ENCODE results near the gene LSM2. TPM values are rescaled to one million over a fixed set of nuclear protein-coding genes. Genes with fewer than 3 reads are reported as not detected.

The LSM2 gene
- total RNA-seq, 1 donor from 2014 or later = 45.3 TPM

- no peak for DNase-seq (ENCODE audit: extremely low read depth, low read depth, low spot score)
These were observed 29.1 kb downstream of the LSM2 start for GRCh38 chr6:31777667-31778050.

GRCh38 chr6:31776989-31777666 lies 29.6 kb downstream of the LSM2 start, which contains the start of gene VWA7:
Gene VWA7 (minus strand): TSS chr6:31777328. CDS start chr6:31776779, 549 bp downstream.
- no peak for DNase-seq (ENCODE audit: extremely low read depth, low read depth, low spot score)

- DNase-seq (ENCODE audit: extremely low read depth, low read depth, low spot score) = no peak
These were observed 30.2 kb downstream of the LSM2 start for GRCh38 chr6:31776485-31776988.

GRCh38 chr6:31775633-31776484 lies 30.9 kb downstream of the LSM2 start:
- no peak for DNase-seq (ENCODE audit: extremely low read depth, low read depth, low spot score)

GRCh38 chr6:31775184-31775583 lies 31.6 kb downstream of the LSM2 start:
- no peak for DNase-seq (ENCODE audit: extremely low read depth, low read depth, low spot score)

GRCh38 chr6:31771992-31772358 lies 34.8 kb downstream of the LSM2 start:
- DNase-seq (ENCODE audit: extremely low read depth, low read depth, low spot score) = no peak

GRCh38 chr6:31770860-31771259 lies 35.9 kb downstream of the LSM2 start:
- no peak for DNase-seq (ENCODE audit: extremely low read depth, low read depth, low spot score)

GRCh38 chr6:31769684-31770371 lies 36.9 kb downstream of the LSM2 start:
- DNase-seq (ENCODE audit: extremely low read depth, low read depth, low spot score) = no peak

GRCh38 chr6:31768363-31769257 lies 38.2 kb downstream of the LSM2 start:
- no peak for DNase-seq (ENCODE audit: extremely low read depth, low read depth, low spot score)

GRCh38 chr6:31767096-31767645 lies 39.6 kb downstream of the LSM2 start:
- no peak for DNase-seq (ENCODE audit: extremely low read depth, low read depth, low spot score)

GRCh38 chr6:31765910-31766794 lies 40.6 kb downstream of the LSM2 start:
- no peak for DNase-seq (ENCODE audit: extremely low read depth, low read depth, low spot score)

- no peak for DNase-seq (ENCODE audit: extremely low read depth, low read depth, low spot score)
These were observed 41.2 kb downstream of the LSM2 start for GRCh38 chr6:31765559-31765909.

- no peak for DNase-seq (ENCODE audit: extremely low read depth, low read depth, low spot score)
These were observed 42.6 kb downstream of the LSM2 start for GRCh38 chr6:31764198-31764597.

GRCh38 chr6:31763619-31763940 lies 43.2 kb downstream of the LSM2 start:
- no peak for DNase-seq (ENCODE audit: extremely low read depth, low read depth, low spot score)

GRCh38 chr6:31762878-31763618 lies 43.7 kb downstream of the LSM2 start:
- no peak for DNase-seq (ENCODE audit: extremely low read depth, low read depth, low spot score)

GRCh38 chr6:31762356-31762755 lies 44.4 kb downstream of the LSM2 start, which contains the start of gene SAPCD1:
Gene SAPCD1 (plus strand): TSS chr6:31762656. CDS start chr6:31763055, 399 bp downstream.
- no peak for DNase-seq (ENCODE audit: extremely low read depth, low read depth, low spot score)

GRCh38 chr6:31761343-31761742 lies 45.4 kb downstream of the LSM2 start:
- no peak for DNase-seq (ENCODE audit: extremely low read depth, low read depth, low spot score)

- no peak for DNase-seq (ENCODE audit: extremely low read depth, low read depth, low spot score)
These were observed 46.0 kb downstream of the LSM2 start for GRCh38 chr6:31760790-31761189.

All from glomerular endothelial cell (primary cell).